GM23248 (cell line): Measurements from ENCODE around the gene KIF5B.
"Not testable (repeated sequence)": the region's sequence is repeated elsewhere in the genome, so short reads cannot be mapped to it uniquely, and the experiment has no call there.

ENCODE experiments used
- EZH2 ChIP-seq: fragments of 200-600 bp; sonication (generic); IDR thresholded peaks from 2 replicates; pipeline ENCODE4 v1.6.1; 2018; ENCODE audit warnings: antibody characterized with exemption, mild to moderate bottlenecking; ENCODE audit not compliant: insufficient read depth, poor library complexity, severe bottlenecking
- EZH2phosphoT487 ChIP-seq: fragments of 200-600 bp; sonication (generic); IDR thresholded peaks from 2 replicates; pipeline ENCODE4 v1.6.1; 2018; ENCODE audit warnings: antibody characterized with exemption, moderate library complexity, mild to moderate bottlenecking, low read depth; ENCODE audit not compliant: insufficient read depth

DNA sequence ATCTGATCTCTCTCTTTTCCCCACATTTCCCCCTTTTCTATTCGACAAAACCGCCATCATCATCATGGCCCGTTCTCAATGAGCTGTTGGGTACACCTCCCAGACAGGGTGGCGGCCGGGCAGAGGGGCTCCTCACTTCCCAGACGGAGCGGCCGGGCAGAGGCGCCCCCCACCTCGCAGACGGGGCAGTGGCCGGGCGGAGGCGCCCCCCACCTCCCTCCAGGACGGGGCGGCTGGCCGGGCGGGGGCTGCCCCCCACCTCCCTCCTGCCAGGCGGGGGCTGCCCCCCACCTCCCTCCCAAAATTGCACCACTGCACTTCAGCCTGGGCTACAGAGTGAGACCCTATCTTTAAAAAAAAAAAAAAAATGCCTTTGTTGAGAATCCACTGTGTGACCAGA is 77.2 kb downstream of the KIF5B start:
- TF ChIP-seq EZH2, EZH2phosphoT487: not testable (repeated sequence)
